Panc1 (cell line): Measurements from ENCODE around the gene FHAD1. TPM values are rescaled to one million over a fixed set of nuclear protein-coding genes. Genes with fewer than 3 reads are reported as not detected.

Experiments used
- ATAC-seq: fragments of 200-7000 bp; cut with Tn5 transposase; 2 replicates; pipeline ENCODE4 v1.9.1; 2020; ENCODE audit warnings: mild to moderate bottlenecking, moderate library complexity
- BruUV-seq: library from RNA; stranded (reverse); fragments of 400-500 nt; replicated peaks from 2 replicates; lab custom pipeline; 2021; lab: Mats Ljungman, UMichigan
- CTCF ChIA-PET: fragments of 300-600 bp; sonication (Branson Sonifier 250); formaldehyde crosslinking; loops from one replicate; lab custom pipeline; 2022; ENCODE audit warnings: antibody characterized with exemption; lab: Charles Lee
- POLR2A ChIA-PET: fragments of 300-600 bp; sonication (Branson Sonifier 250); formaldehyde crosslinking; loops from one replicate; lab custom pipeline; 2022; ENCODE audit warnings: antibody characterized with exemption; lab: Charles Lee
- DNase-seq: peaks from one replicate; pipeline ENCODE4 v3.0.0-alpha.2; 2010; ENCODE audit warnings: low read depth, low spot score
- H3K27ac ChIP-seq: 2 replicates; pipeline ENCODE4 v1.5.1; 2011; ENCODE audit warnings: mild to moderate bottlenecking, low read length, inconsistent platforms
- H3K27me3 ChIP-seq: fragments of 200-500 bp; sonication (Bioruptor generic); 2 replicates; pipeline ENCODE4 v1.6.0; 2014; ENCODE audit warnings: low read length, inconsistent platforms; ENCODE audit not compliant: control insufficient read depth, insufficient read depth
- H3K36me3 ChIP-seq: fragments of 200-500 bp; sonication (Bioruptor generic); 2 replicates; pipeline ENCODE4 v1.5.1; 2014; ENCODE audit warnings: inconsistent platforms, mild to moderate bottlenecking, low read length, moderate library complexity; ENCODE audit not compliant: control insufficient read depth, insufficient read depth
- H3K4me1 ChIP-seq: 2 replicates; pipeline ENCODE4 v1.5.1; 2011; ENCODE audit warnings: inconsistent platforms, mild to moderate bottlenecking, low read length, moderate library complexity; ENCODE audit not compliant: control insufficient read depth, insufficient read depth
- H3K4me3 ChIP-seq, 2 experiments: 2 replicates each; pipeline ENCODE4 v1.5.1; 2011 to 2012; ENCODE audit warnings: low read depth in 2 of 2, low read length in 2 of 2, mild to moderate bottlenecking in 2 of 2, inconsistent platforms in 1 of 2, moderate library complexity in 1 of 2
- H3K9me3 ChIP-seq: fragments of 200-500 bp; sonication (Bioruptor generic); 2 replicates; pipeline ENCODE4 v1.5.1; 2014; ENCODE audit warnings: low read depth, mild to moderate bottlenecking, inconsistent platforms, low read length, moderate library complexity; ENCODE audit not compliant: control insufficient read depth, insufficient read depth
- POLR2AphosphoS5 ChIP-seq: IDR thresholded peaks from 2 replicates; pipeline ENCODE4 v1.6.1; 2012; ENCODE audit warnings: mild to moderate bottlenecking, low read depth, low read length, moderate library complexity
- SIN3A ChIP-seq: IDR thresholded peaks from 2 replicates; pipeline ENCODE4 v1.6.1; 2012; ENCODE audit warnings: low read depth, mild to moderate bottlenecking, low read length, moderate library complexity, borderline replicate concordance; ENCODE audit not compliant: insufficient read depth
- TCF7L2 ChIP-seq: IDR thresholded peaks from 2 replicates; pipeline ENCODE4 v1.6.1; 2011; ENCODE audit warnings: mild to moderate bottlenecking, low read depth, low read length, inconsistent platforms
- in situ Hi-C: cut with HindIII; loops from 2 replicates; pipeline ENCODE4 v1.10.0; 2016; ENCODE audit warnings: low sequenced_read_pairs, low pct_unique_long_range_greater_than_20kb
- intact Hi-C: fragments of 100-400 bp; cut with micrococcal nuclease; formaldehyde crosslinking; loops from one replicate; pipeline ENCODE4 v1.10.0; 2022; ENCODE audit not compliant: unreplicated experiment
- total RNA-seq: library from RNA; stranded (reverse); gene quantifications from one replicate; pipeline ENCODE4 v1.2.1, GENCODE V29; 2021; ENCODE audit not compliant: unreplicated experiment
- TF ChIP-seq, protein P1 (sequence below): fragments of 450-650 bp; IDR thresholded peaks from 2 replicates; pipeline ENCODE4 v1.5.1; 2017; ENCODE audit warnings: mild to moderate bottlenecking
- TF ChIP-seq, protein P2 (sequence below), 2 experiments: IDR thresholded peaks; 2 replicates each; pipeline ENCODE4 v1.6.1; 2011 to 2012; ENCODE audit warnings: low read depth in 2 of 2, control low read depth in 1 of 2, low read length in 1 of 2, mild to moderate bottlenecking in 1 of 2, moderate library complexity in 1 of 2; ENCODE audit not compliant: insufficient read depth in 1 of 2

FHAD1 gene
- total RNA-seq, 1 experiment from 2014 or later: 0.23 TPM

GRCh38 chr1:15225461-15225860, 21.6 kb upstream of the FHAD1 start:
- no peak for TF ChIP-seq TCF7L2
- TF ChIP-seq, protein P1, sequence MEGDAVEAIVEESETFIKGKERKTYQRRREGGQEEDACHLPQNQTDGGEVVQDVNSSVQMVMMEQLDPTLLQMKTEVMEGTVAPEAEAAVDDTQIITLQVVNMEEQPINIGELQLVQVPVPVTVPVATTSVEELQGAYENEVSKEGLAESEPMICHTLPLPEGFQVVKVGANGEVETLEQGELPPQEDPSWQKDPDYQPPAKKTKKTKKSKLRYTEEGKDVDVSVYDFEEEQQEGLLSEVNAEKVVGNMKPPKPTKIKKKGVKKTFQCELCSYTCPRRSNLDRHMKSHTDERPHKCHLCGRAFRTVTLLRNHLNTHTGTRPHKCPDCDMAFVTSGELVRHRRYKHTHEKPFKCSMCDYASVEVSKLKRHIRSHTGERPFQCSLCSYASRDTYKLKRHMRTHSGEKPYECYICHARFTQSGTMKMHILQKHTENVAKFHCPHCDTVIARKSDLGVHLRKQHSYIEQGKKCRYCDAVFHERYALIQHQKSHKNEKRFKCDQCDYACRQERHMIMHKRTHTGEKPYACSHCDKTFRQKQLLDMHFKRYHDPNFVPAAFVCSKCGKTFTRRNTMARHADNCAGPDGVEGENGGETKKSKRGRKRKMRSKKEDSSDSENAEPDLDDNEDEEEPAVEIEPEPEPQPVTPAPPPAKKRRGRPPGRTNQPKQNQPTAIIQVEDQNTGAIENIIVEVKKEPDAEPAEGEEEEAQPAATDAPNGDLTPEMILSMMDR: no peak
- no peak for TF ChIP-seq POLR2AphosphoS5
- TF ChIP-seq, protein P2, sequence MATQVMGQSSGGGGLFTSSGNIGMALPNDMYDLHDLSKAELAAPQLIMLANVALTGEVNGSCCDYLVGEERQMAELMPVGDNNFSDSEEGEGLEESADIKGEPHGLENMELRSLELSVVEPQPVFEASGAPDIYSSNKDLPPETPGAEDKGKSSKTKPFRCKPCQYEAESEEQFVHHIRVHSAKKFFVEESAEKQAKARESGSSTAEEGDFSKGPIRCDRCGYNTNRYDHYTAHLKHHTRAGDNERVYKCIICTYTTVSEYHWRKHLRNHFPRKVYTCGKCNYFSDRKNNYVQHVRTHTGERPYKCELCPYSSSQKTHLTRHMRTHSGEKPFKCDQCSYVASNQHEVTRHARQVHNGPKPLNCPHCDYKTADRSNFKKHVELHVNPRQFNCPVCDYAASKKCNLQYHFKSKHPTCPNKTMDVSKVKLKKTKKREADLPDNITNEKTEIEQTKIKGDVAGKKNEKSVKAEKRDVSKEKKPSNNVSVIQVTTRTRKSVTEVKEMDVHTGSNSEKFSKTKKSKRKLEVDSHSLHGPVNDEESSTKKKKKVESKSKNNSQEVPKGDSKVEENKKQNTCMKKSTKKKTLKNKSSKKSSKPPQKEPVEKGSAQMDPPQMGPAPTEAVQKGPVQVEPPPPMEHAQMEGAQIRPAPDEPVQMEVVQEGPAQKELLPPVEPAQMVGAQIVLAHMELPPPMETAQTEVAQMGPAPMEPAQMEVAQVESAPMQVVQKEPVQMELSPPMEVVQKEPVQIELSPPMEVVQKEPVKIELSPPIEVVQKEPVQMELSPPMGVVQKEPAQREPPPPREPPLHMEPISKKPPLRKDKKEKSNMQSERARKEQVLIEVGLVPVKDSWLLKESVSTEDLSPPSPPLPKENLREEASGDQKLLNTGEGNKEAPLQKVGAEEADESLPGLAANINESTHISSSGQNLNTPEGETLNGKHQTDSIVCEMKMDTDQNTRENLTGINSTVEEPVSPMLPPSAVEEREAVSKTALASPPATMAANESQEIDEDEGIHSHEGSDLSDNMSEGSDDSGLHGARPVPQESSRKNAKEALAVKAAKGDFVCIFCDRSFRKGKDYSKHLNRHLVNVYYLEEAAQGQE (IDR thresholded peaks at IDR 0.05; ENCODE audit: insufficient read depth in 1 of 2, low read depth in 2 of 2, low read length in 1 of 2): no peak
- no TSS peak for BruUV-seq

GRCh38 chr1:15226388-15227255, 20.4 kb upstream of the FHAD1 start:
- POLR2A ChIA-PET: no interaction called here
- Histone ChIP-seq H3K4me1 (no peaks in the 10 kb centered on the region), H3K27ac (no peak overlapping the region), H3K4me3 (no peak overlapping the region), H3K27me3 (no peaks in the 10 kb centered on the region), H3K36me3 (no peaks in the 10 kb centered on the region), H3K9me3 (no peaks in the 10 kb centered on the region)
- in situ Hi-C loops: no loop called here
- DNase-seq (no peak), ATAC-seq (no peak)
- intact Hi-C loops: no loop called here
- no TSS peak for BruUV-seq
- TF ChIP-seq, protein P2 (IDR thresholded peaks at IDR 0.05; ENCODE audit: insufficient read depth in 1 of 2, low read depth in 2 of 2, low read length in 1 of 2): no peak
- no peak for TF ChIP-seq SIN3A
- CTCF ChIA-PET: interaction anchor here (0.5 to 0.7 kb wide), 2 partner anchors 17 to 989 kb away, joined by 5 read pairs; no protein-coding TSS in a partner anchor

More at GRCh38 chr1:15225461-15225860, 21.6 kb upstream of the FHAD1 start:
- in situ Hi-C loops: no loop called here
- Histone ChIP-seq H3K9me3 (no peaks in the 10 kb centered on the region), H3K4me1 (no peaks in the 10 kb centered on the region), H3K27ac (no peak overlapping the region), H3K4me3 (no peak overlapping the region), H3K27me3 (no peaks in the 10 kb centered on the region), H3K36me3 (no peaks in the 10 kb centered on the region)
- ChIA-PET CTCF (interaction anchor here (0.7 kb wide), 1 partner anchor 16 kb away, joined by 5 read pairs; no protein-coding TSS in a partner anchor), POLR2A (interaction anchor here (0.6 kb wide), 1 partner anchor 25 kb away, joined by 8 read pairs; no protein-coding TSS in a partner anchor)
- DNase-seq: no peak
- ATAC-seq: no peak
- intact Hi-C loops: no loop called here
